Rectal smooth muscle tissue (tissue), 1 donor: Measurements from ENCODE around the gene PARP4.
"Not testable (repeated sequence)": the region's sequence is repeated elsewhere in the genome, so short reads cannot be mapped to it uniquely, and the experiment has no call there.

Experiments
- H3K27ac ChIP-seq: one replicate; pipeline ENCODE4 v1.7.0; 2013; ENCODE audit warnings: low read depth, low read length, inconsistent platforms
- H3K27me3 ChIP-seq: one replicate; pipeline ENCODE4 v1.7.0; 2013; ENCODE audit warnings: low read length; ENCODE audit not compliant: control insufficient read depth, insufficient read depth
- H3K36me3 ChIP-seq: one replicate; pipeline ENCODE4 v1.7.0; 2013; ENCODE audit warnings: low read length; ENCODE audit not compliant: control insufficient read depth, insufficient read depth
- H3K4me1 ChIP-seq: one replicate; pipeline ENCODE4 v1.7.0; 2013; ENCODE audit warnings: low read length; ENCODE audit not compliant: control insufficient read depth, insufficient read depth
- H3K4me3 ChIP-seq: one replicate; pipeline ENCODE4 v1.7.0; 2013; ENCODE audit warnings: low read length
- H3K9ac ChIP-seq: one replicate; pipeline ENCODE4 v1.7.0; 2013; ENCODE audit warnings: low read length

PARP4 gene

DNA sequence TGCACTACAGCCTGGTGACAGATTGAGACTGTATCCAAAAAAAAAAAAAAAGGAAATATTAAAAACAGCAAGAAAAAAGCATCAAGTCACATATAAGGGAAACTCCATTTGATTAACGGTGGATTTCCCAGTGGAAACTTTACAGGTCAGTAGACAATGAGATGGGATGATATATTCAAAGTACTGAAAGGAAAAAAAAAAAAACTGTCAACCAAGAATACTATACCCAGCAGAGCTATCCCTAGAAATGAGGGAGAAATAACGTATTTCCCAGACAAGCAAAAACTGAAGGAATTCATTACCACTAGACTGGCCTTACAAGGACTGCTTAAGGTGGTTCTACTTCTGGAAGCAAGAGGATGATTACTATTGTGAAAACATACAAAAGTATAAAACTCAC is 115.8 kb downstream of the PARP4 start:
- H3K27ac ChIP-seq = no peak overlapping the region
- H3K4me3 ChIP-seq = no peak overlapping the region
- H3K27me3 ChIP-seq = no peaks in the 10 kb centered on the region
- H3K4me1 ChIP-seq = no peaks in the 10 kb centered on the region
- no peak overlapping the region for H3K9ac ChIP-seq
- no peaks in the 10 kb centered on the region for H3K36me3 ChIP-seq

DNA sequence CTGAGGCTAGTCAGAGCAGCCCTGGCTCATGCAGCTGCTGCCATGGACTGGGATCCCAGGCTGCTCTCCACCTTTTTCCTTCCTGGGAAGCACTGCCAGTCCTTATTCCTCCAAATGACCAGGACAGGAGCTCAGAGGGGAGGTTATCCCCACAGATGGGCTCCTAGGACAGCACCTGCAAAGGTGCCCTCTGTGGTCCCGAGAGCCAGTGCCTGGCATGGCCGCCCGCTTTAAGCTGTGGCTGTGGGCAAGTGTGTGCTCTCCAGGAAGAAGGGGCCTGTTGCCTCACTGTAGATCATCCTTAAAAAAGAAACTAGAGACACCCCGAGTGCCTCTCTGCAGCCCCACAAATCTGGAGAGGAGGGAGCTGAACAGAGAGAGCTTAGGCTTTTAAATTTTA is 119.6 kb downstream of the PARP4 start:
- Histone ChIP-seq H3K27me3 (no peaks in the 10 kb centered on the region), H3K4me1 (no peaks in the 10 kb centered on the region), H3K4me3 (no peak overlapping the region), H3K36me3 (no peaks in the 10 kb centered on the region), H3K27ac (no peak overlapping the region), H3K9ac (no peak overlapping the region)

DNA sequence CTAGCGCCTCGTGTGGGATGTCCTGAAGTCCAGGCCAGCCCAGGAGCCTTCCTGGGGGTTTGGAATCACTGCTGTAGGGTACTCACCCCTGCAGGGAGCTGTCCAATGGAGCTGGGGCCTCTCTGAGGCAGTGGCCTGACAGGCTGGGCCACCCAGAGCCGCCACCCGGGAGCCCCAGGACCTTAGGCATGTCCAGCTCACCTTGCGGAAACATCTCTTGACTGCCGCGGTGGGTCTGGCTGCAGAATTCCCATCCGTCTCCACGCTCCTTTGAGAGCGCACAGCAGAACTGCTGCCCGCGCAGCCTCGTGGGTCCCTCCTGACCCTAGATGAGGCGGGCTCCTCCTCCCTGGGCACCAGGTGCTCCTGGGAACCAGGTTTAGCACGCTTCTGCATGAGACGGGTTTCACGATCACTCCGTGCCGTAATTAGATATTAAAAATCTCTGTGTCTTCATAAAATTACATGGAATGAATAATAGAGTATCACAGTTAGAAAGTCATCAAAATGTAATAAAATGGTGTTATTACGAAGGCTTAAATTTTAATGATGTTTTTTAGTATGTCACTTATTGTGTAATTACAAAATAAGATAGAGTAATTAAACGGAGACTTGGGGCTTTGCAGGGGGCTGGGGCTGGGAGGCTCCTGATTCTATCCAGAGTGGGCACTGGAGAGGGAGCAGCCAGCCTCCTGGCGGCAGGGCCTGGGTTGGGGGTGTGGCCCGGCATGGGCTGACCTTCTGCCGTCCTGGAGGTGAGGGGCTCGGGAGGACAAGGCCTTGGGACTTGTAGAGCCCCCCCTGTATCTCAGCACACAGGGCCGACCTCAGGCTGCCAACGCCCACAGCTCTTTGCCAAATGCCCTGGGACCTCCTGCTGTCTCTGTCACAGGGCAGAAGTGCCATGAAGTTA is 120.6 kb downstream of the PARP4 start:
- H3K27me3 ChIP-seq, H3K4me3 ChIP-seq, H3K36me3 ChIP-seq, H3K27ac ChIP-seq, H3K9ac ChIP-seq, H3K4me1 ChIP-seq: not testable (repeated sequence)

- not testable (repeated sequence) for H3K4me3 ChIP-seq, H3K27ac ChIP-seq, H3K4me1 ChIP-seq, H3K9ac ChIP-seq, H3K27me3 ChIP-seq, H3K36me3 ChIP-seq
Observed at GRCh38 chr13:24390795-24391194, 121.8 kb downstream of the PARP4 start.

- Histone ChIP-seq H3K4me3 (no peak overlapping the region), H3K36me3 (no peaks in the 10 kb centered on the region), H3K4me1 (no peaks in the 10 kb centered on the region), H3K27me3 (no peaks in the 10 kb centered on the region), H3K9ac (no peak overlapping the region), H3K27ac (no peak overlapping the region)
Observed at GRCh38 chr13:24389506-24389905, 123.1 kb downstream of the PARP4 start.

DNA sequence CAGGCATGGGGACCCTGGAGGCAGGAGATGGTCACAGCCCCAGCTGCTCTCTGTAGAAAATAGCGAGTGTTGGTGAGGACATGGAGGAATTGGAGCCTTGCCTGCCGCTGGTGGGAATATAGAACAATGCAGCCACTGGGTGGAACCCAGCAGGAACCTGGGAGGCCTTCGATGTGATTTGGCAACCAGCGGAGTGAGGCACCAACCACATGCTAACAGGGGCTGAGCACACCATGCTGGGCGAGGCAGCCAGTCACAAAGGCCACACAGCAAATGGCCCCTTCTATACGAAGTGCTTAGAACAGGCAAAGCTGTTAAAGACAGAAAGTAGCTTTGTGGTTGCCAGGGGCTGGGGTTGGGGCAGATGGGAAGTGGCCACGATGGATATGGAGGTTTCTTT is 123.8 kb downstream of the PARP4 start:
- not testable (repeated sequence) for H3K27me3 ChIP-seq, H3K9ac ChIP-seq, H3K4me3 ChIP-seq, H3K36me3 ChIP-seq, H3K4me1 ChIP-seq, H3K27ac ChIP-seq

- H3K4me3 ChIP-seq = no peak overlapping the region
- H3K36me3 ChIP-seq = no peaks in the 10 kb centered on the region
- H3K27me3 ChIP-seq = no peaks in the 10 kb centered on the region
- no peaks in the 10 kb centered on the region for H3K4me1 ChIP-seq
- H3K27ac ChIP-seq = no peak overlapping the region
- H3K9ac ChIP-seq = no peak overlapping the region
Observed at GRCh38 chr13:24386816-24387708, 125.5 kb downstream of the PARP4 start.

- H3K36me3 ChIP-seq = no peaks in the 10 kb centered on the region
- H3K4me3 ChIP-seq = no peak overlapping the region
- no peaks in the 10 kb centered on the region for H3K4me1 ChIP-seq
- no peak overlapping the region for H3K9ac ChIP-seq
- no peaks in the 10 kb centered on the region for H3K27me3 ChIP-seq
- H3K27ac ChIP-seq = no peak overlapping the region
Observed at GRCh38 chr13:24385902-24386301, 126.7 kb downstream of the PARP4 start.

DNA sequence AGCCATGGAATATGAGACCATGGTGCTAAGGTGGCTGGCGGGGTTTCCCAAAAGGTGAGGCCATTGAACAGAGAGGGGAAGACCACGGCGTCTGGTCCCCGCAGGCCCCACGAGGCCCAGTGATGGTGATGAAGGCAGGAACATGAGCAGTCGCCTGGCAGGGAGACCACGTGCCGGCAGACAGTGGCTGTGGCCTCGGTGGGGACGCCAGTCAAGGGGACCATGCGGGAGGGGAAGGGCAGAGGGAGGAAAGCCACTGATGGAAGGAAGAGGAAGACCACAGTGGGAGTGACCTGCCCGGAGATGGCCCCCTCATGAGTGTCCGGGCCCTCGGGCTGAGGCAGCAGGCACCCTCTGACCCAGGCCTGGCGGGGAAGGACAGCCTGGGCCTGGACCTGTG is 127.6 kb downstream of the PARP4 start:
- H3K9ac ChIP-seq, H3K27me3 ChIP-seq, H3K4me1 ChIP-seq, H3K36me3 ChIP-seq, H3K4me3 ChIP-seq, H3K27ac ChIP-seq: not testable (repeated sequence)

DNA sequence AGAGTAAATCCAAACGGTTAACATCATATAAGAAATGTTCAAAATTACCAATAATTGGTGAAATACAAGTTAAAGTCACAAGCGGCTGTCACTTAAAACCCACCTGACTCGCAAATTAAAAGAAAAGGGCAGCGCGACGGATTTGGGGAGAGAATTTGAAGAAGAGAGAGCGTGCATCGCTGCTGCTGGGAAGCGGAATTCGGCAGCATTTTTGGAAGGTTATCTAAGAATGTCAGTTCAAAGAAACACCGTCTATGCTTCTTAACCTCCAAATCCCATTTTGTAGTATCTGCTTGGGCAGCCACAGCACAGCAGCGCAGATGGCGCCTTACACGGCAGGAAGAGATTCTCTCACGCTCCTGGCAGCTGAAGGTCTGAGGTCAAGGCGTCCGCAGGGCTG is 128.5 kb downstream of the PARP4 start:
- H3K4me3 ChIP-seq, H3K36me3 ChIP-seq, H3K27ac ChIP-seq, H3K4me1 ChIP-seq, H3K27me3 ChIP-seq, H3K9ac ChIP-seq: not testable (repeated sequence)

GRCh38 chr13:24381541-24382265 is 130.9 kb downstream of the PARP4 start:
- Histone ChIP-seq H3K27ac (no peak overlapping the region), H3K9ac (no peak overlapping the region), H3K27me3 (no peaks in the 10 kb centered on the region), H3K4me3 (no peak overlapping the region), H3K4me1 (no peaks in the 10 kb centered on the region), H3K36me3 (no peaks in the 10 kb centered on the region)

DNA sequence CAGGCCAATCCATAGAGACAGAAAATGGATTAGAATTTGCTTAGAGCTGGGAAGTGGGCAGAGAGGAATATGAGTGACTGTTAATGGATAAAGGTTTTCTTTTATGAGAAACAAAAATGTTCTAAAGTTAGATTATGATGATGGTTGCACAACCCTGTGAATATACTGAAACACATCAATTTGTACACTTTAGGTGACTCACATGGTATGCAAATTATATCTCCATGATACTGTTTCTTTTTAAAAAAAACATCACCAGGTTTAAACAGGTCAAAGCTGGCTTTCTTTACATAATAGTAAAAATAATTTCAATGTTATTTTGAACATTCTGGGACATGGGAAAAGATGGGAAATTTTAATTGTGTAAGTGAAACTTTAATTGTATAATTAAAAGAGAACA is 131.7 kb downstream of the PARP4 start:
- not testable (repeated sequence) for H3K9ac ChIP-seq, H3K4me1 ChIP-seq, H3K36me3 ChIP-seq, H3K27me3 ChIP-seq, H3K4me3 ChIP-seq, H3K27ac ChIP-seq
